ENCODE results near the gene KDSR.

Gene KDSR

DNA sequence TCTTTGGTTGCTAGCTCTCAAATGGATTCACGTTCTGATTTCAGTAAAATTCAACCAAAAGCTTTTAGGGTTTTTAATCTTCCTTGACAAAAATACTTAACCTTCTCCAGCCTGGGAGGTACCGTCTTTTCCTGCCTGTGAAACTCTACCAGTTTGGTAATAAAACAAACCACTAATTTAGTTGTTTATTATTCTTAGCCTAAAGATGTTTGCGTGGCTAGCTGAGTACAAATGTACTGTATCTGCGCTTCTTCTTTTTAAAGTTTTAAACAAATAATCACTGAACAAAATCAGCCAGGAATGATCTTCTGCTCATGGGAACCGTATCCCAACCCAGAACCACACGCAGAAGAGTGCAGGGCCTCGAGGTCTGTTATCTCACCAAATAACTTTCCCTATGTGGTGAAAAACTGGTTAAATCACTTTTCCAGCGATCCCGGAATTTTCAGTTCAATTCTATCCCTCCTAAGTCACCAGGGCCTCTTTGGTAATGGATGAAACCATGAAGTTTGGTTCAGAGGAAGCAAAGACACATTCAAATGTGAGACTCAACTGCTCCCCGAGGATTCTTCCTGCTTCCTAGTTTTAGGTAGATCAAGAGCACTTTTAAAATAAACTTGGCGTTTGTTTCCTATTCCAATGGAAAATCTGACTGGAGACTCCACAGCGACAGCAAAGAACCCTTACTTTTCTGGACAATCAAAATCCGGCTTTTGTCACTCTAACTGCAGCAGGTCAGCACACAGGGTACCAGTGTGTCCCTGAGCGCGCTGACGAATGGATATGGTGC is 83.5 kb downstream of the KDSR start:
- DNase-seq (ENCODE audit: low read depth), result no peak

DNA sequence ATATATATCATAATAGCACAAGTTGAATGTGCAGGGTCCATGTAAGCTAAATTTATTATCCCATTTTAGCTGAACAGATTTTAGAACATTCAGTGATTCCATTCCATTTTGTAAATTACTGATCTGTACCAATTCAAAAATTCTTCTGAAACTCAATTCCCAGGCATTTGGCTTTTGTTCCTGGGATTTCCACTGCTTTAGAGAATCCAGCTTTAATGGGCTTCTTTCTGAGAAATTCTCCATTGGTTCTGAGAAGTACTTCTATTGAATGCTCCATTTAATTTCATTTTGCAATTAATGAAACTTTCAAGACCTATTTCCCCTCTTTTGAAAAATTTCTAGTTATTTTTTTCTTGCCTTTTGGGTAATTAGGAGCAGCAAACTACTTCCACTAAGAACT is 84.2 kb downstream of the KDSR start:
- no peak for DNase-seq (ENCODE audit: low read depth)
